ENCODE results near the gene JMJD4. TPM values are rescaled to one million over a fixed set of nuclear protein-coding genes. Genes with fewer than 3 reads are reported as not detected.
A peak's percentile ranks its signal among the peaks of the same experiment; 100 is the strongest.

The JMJD4 gene
- total and polyA plus RNA-seq, 2 experiments from 2014 or later = 11.5 to 17.7 TPM

DNA sequence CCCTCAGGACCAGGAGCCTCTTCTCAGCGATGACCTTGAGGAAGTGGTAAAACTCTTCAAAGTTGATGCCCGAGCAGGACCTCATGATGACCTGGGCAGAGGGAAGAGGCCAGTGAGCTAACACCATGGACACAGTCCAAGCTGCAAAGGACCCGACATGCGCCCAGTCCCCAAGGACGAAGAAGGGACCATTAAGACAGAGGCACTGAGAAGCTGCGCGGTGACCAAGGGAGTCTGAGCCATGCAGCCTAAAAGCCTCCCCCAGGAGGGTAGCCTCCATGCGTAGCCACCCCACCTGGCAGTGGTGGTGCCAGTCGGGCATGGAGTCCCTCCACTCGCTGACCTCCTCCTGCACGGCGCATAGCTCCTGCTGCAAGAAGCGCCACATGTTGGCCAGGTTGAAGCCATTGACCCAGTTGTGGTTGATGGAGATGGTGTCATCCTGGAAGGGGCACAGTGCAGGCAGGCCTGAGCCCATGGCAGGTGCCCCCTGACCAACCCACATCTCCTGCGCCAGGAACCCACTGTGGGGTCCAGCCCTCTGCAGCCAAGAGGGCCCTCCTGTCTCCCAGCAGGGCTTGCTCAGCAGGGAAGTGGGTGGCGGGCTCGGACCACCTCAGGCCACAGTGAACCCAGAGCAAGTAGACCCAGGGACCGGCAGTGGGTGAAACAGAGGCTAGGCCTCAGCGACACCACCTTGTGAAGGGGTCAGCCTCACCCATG, 2.4 kb downstream of the JMJD4 start:
- H3K4me2 ChIP-seq = no peak overlapping the region
- H4K20me1 ChIP-seq (replicated peaks; ENCODE audit: insufficient read depth) = no peaks in the 10 kb centered on the region
- ATAC-seq (no peak), DNase-seq (ENCODE audit: low spot score) (no peak)
- H3K27ac ChIP-seq (ENCODE audit: low read depth) = no peak overlapping the region
- no peak overlapping the region for H2AFZ ChIP-seq
- 0 out of 2 replicates have a peak, but pooled peaks cover 7% of the 10 kb centered on the region for H3F3A ChIP-seq (replicated peaks; ENCODE audit: low read depth)
- H3K4me3 Mint-ChIP-seq = 0 out of 3 replicates have a peak overlapping the region, but pooled peaks have one; percentile 26
- no peaks in the 10 kb centered on the region; the same call in 2 of the 3 replicates for H3K9me3 Mint-ChIP-seq
- no peaks in the 10 kb centered on the region for H3K27me3 ChIP-seq (ENCODE audit: insufficient read depth)
- no peaks in the 10 kb centered on the region for H3K9me2 ChIP-seq (ENCODE audit: insufficient read depth)
- H3K4me3 ChIP-seq = no peak overlapping the region
- peaks cover 21% of the 10 kb centered on the region for H3K36me3 Mint-ChIP-seq (ENCODE audit: low read depth)
- no peak overlapping the region for H3K27ac Mint-ChIP-seq
- TF ChIP-seq, protein P1, sequence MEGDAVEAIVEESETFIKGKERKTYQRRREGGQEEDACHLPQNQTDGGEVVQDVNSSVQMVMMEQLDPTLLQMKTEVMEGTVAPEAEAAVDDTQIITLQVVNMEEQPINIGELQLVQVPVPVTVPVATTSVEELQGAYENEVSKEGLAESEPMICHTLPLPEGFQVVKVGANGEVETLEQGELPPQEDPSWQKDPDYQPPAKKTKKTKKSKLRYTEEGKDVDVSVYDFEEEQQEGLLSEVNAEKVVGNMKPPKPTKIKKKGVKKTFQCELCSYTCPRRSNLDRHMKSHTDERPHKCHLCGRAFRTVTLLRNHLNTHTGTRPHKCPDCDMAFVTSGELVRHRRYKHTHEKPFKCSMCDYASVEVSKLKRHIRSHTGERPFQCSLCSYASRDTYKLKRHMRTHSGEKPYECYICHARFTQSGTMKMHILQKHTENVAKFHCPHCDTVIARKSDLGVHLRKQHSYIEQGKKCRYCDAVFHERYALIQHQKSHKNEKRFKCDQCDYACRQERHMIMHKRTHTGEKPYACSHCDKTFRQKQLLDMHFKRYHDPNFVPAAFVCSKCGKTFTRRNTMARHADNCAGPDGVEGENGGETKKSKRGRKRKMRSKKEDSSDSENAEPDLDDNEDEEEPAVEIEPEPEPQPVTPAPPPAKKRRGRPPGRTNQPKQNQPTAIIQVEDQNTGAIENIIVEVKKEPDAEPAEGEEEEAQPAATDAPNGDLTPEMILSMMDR (conservative IDR thresholded peaks at IDR 0.05; ENCODE audit: low read depth in 2 of 2) = no peak
- TF ChIP-seq, protein P2, sequence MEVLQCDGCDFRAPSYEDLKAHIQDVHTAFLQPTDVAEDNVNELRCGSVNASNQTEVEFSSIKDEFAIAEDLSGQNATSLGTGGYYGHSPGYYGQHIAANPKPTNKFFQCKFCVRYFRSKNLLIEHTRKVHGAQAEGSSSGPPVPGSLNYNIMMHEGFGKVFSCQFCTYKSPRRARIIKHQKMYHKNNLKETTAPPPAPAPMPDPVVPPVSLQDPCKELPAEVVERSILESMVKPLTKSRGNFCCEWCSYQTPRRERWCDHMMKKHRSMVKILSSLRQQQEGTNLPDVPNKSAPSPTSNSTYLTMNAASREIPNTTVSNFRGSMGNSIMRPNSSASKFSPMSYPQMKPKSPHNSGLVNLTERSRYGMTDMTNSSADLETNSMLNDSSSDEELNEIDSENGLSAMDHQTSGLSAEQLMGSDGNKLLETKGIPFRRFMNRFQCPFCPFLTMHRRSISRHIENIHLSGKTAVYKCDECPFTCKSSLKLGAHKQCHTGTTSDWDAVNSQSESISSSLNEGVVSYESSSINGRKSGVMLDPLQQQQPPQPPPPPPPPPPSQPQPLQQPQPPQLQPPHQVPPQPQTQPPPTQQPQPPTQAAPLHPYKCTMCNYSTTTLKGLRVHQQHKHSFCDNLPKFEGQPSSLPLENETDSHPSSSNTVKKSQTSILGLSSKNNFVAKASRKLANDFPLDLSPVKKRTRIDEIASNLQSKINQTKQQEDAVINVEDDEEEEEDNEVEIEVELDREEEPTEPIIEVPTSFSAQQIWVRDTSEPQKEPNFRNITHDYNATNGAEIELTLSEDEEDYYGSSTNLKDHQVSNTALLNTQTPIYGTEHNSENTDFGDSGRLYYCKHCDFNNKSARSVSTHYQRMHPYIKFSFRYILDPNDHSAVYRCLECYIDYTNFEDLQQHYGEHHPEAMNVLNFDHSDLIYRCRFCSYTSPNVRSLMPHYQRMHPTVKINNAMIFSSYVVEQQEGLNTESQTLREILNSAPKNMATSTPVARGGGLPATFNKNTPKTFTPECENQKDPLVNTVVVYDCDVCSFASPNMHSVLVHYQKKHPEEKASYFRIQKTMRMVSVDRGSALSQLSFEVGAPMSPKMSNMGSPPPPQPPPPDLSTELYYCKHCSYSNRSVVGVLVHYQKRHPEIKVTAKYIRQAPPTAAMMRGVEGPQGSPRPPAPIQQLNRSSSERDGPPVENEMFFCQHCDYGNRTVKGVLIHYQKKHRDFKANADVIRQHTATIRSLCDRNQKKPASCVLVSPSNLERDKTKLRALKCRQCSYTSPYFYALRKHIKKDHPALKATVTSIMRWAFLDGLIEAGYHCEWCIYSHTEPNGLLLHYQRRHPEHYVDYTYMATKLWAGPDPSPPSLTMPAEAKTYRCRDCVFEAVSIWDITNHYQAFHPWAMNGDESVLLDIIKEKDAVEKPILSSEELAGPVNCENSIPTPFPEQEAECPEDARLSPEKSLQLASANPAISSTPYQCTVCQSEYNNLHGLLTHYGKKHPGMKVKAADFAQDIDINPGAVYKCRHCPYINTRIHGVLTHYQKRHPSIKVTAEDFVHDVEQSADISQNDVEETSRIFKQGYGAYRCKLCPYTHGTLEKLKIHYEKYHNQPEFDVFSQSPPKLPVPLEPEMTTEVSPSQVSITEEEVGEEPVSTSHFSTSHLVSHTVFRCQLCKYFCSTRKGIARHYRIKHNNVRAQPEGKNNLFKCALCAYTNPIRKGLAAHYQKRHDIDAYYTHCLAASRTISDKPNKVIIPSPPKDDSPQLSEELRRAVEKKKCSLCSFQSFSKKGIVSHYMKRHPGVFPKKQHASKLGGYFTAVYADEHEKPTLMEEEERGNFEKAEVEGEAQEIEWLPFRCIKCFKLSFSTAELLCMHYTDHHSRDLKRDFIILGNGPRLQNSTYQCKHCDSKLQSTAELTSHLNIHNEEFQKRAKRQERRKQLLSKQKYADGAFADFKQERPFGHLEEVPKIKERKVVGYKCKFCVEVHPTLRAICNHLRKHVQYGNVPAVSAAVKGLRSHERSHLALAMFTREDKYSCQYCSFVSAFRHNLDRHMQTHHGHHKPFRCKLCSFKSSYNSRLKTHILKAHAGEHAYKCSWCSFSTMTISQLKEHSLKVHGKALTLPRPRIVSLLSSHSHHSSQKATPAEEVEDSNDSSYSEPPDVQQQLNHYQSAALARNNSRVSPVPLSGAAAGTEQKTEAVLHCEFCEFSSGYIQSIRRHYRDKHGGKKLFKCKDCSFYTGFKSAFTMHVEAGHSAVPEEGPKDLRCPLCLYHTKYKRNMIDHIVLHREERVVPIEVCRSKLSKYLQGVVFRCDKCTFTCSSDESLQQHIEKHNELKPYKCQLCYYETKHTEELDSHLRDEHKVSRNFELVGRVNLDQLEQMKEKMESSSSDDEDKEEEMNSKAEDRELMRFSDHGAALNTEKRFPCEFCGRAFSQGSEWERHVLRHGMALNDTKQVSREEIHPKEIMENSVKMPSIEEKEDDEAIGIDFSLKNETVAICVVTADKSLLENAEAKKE (CRISPR knock-in tag; IDR thresholded peaks at IDR 0.05) = no peak
- TF ChIP-seq REST (IDR thresholded peaks at IDR 0.05; ENCODE audit: unreplicated experiment) = no peak
- TF ChIP-seq ZNF331 (CRISPR knock-in tag; IDR thresholded peaks at IDR 0.05; ENCODE audit: low read depth) = no peak
- TF ChIP-seq NANOG (IDR thresholded peaks at IDR 0.05; ENCODE audit: borderline replicate concordance) = no peak
- TF ChIP-seq EZH2phosphoT487 (IDR thresholded peaks at IDR 0.05; ENCODE audit: unreplicated experiment) = no peak
- no peak for TF ChIP-seq ZNF114 (CRISPR knock-in tag; IDR thresholded peaks at IDR 0.05)
- TF ChIP-seq EZH2 (IDR thresholded peaks at IDR 0.05; ENCODE audit: low read depth, unreplicated experiment) = no peak
- TF ChIP-seq POLR2AphosphoS5 (IDR thresholded peaks at IDR 0.05; ENCODE audit: low read depth) = no peak
- no peak for TF ChIP-seq JUNB (IDR thresholded peaks at IDR 0.05; ENCODE audit: unreplicated experiment)
- no peak for TF ChIP-seq STAT1 (IDR thresholded peaks at IDR 0.05; ENCODE audit: unreplicated experiment)
- no peak for TF ChIP-seq CREB1 (CRISPR knock-in tag; IDR thresholded peaks at IDR 0.05; ENCODE audit: low read depth)
- TF ChIP-seq ETS1 (IDR thresholded peaks at IDR 0.05) = no peak
- H3K36me3 ChIP-seq (ENCODE audit: insufficient read depth) = no peaks in the 10 kb centered on the region
- peaks cover 19% of the 10 kb centered on the region for H3K27me3 Mint-ChIP-seq (ENCODE audit: insufficient read depth, low read depth, poor library complexity)
- H3K79me2 ChIP-seq (replicated peaks; ENCODE audit: insufficient read depth) = peaks cover 37% of the 10 kb centered on the region
- peaks cover 15% of the 10 kb centered on the region; the same call in 1 of the 2 replicates for H3K4me1 ChIP-seq (ENCODE audit: insufficient read depth)
- H3K4me1 Mint-ChIP-seq = peaks cover 22% of the 10 kb centered on the region

Data from GM23338 (cell line).